HK-2 (cell line): ENCODE measurements around the gene RTL10.

Experiments used
- DNase-seq: peaks from one replicate; pipeline ENCODE4 v3.0.0-alpha.2; 2018; ENCODE audit not compliant: unreplicated experiment

RTL10 gene

DNA sequence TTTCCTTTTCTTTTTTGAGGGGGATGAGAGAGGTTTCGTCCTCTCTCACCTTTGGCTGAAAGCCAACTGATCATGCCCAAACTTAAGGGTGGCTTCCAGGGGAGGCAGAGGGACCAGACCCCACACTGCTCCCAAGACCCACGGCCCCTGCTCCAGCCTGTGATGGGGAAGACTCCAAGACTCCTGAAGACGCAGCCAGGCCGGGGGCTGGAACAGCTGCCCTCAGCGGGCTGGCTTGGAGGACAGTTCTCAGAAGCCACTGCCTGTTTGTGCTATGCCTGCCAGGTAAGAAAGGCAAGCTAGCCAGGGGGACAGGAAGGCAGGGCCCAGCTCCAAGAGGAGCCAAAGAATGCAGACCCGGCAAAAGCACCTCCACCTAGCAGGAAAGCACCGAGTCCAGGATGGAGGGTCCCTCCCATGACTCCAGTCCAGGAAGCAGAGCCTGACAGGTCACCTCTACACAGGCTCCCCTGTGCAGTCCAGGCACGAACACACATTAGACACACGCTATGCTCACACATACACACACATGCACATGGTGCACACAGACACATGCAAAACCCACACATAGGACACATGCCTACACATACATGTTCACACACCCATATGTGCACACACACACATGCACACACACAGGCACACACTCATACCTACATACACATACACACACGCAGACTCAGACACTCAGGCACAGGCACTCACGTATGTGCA lies 31.3 kb downstream of the RTL10 start:
- no peak for DNase-seq

GRCh38 chr22:19822301-19823117 lies 32.2 kb downstream of the RTL10 start:
- DNase-seq: no peak

- DNase-seq: no peak
Measured at GRCh38 chr22:19821523-19822300, 33.0 kb downstream of the RTL10 start.

GRCh38 chr22:19820880-19821522 lies 33.7 kb downstream of the RTL10 start:
- no peak for DNase-seq

DNA sequence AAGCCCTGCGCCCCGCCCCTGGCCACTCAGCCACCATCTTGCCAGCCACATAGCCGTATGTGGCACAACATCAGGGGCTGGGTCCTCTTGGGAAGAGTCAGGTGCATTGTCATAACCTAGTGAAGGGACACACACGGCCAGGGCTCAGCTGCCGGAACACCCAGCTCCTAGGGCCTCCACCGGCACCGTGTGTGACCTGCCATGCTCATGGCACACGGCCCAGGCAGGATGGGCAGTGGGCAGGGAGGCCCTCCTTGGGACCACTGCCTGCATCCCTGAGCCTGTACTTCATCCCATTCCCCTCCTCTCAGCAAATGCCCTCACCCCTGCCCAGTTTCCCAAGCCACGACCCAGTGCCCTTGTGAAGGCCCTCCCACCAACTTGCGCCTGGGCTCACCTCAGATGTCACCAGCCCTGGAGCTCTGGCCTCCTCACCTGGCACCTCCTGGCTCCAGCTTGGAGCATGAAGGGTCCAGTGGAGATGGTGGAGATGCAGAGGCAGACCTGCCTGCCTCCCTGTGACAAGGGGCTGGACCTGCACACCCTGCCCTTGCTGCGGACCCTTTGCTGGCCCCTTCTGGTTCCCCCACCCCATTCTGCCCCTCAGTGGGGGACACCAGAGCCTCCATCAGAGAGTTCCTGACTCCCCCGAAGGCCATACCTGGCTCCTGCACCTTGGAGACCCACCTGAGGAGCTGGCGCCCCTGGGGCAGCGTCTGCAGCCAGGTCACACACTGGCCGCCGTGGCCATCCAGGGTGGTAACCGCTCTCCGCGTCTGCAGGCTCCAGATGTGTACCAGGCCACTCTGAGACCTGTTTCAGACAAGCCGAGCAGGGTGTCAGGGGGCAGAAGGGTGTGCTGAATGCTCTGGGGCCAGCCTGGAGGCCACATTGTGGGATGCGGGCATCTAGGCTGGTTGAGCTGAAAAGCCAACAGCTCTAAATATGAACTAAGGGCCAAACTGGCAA lies 34.5 kb downstream of the RTL10 start:
- no peak for DNase-seq

DNA sequence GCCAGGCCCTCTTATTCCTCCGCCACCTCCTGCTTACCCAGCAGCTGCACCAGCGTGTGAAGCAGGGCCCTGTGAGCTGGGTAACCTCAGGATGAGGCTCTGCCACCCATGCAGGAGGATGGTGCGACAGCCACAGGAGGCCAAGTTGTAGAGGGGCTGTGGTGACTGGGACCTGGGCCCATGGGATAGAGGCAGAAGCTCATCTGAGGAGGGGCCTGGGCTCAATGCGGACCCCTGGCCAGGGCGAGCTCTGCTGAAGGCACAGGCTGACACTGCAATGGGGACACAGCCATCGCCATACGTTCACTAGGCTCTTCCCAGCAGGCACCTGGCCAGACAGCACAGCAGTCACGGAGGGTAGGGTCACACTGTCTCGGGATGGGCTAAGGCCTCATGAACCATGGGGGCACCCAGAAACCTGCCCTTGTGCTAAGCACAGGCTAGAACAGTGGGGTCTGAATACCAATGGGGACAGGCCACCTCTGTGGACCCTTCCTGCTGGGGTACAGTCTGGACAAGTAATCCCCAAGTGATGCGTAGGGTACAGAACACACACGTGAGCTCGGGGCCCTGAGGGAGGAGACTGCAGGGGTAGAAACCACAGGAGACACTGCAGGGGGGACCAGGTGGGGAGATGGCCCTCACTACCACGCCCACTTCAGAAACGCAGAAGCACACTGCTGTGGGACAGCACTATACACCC lies 35.3 kb downstream of the RTL10 start:
- no peak for DNase-seq

DNA sequence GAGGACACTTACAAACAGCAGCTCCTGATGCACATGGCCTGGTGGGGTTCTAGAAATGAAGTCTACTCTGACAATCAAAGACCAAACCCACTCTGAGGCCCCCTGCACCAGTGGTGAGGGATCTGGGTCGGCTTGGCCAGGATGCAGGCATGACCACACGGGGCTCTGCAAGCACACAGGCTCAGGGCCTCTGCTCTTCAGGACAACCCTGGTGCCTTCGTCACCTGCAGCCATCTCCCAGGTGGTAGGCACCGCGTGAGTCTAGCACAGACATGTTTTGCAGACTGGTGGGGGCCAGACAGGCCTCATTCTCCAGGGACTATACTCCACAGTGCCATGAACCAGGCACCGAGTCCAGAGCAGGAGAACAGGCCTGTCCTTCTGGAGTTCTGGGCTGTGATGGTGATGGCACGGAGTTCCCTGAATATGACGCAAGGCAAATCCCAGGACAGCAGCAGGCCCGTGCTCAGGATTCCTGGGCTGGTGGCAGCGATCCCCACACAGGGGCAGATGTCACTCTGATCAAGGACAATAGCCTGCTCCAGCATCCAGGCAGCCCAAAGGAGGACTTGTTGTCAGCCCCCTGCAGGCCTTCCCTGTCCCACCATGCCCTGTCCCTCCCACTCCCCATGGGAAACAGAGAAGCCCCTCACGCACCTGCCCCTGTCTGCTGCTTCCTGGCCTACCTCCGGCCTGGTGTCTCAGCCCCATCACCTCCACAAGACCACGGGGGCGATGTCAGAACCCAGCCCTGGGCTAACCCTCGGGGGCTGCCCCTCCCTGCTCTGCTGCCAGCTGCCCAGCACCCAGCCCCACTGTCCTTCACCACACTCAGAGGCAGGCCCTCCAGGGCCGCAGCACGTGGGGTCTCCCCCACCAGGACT lies 36.1 kb downstream of the RTL10 start:
- DNase-seq: no peak

- no peak for DNase-seq
Measured at GRCh38 chr22:19816372-19817119, 38.1 kb downstream of the RTL10 start.

GRCh38 chr22:19815823-19816290 lies 38.8 kb downstream of the RTL10 start:
- no peak for DNase-seq

- DNase-seq: no peak
Measured at GRCh38 chr22:19815093-19815822, 39.4 kb downstream of the RTL10 start.

GRCh38 chr22:19814428-19814827 lies 40.2 kb downstream of the RTL10 start:
- no peak for DNase-seq

DNA sequence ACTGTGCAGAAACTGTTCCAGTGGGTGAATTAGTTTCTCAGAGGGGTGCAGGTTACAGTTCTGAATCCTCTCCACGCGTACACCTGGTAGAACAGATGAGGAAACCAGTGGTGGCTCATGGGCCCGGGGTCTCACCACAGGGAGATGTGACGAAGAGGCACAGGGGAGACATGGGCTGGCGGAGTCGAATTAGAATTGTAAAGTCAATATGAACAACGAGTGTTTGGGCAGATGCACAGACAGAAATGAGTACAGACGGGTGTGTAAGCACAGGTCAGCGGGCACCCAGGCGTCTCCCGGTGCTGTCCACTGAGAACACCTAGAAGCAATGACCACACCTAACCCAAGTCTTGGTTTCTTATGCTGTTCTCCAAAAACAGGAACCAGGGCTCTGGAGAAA lies 41.8 kb downstream of the RTL10 start:
- no peak for DNase-seq

- DNase-seq: no peak
Measured at GRCh38 chr22:19811811-19812771, 42.6 kb downstream of the RTL10 start.

- DNase-seq: no peak
Measured at GRCh38 chr22:19811211-19811621, 43.5 kb downstream of the RTL10 start.

DNA sequence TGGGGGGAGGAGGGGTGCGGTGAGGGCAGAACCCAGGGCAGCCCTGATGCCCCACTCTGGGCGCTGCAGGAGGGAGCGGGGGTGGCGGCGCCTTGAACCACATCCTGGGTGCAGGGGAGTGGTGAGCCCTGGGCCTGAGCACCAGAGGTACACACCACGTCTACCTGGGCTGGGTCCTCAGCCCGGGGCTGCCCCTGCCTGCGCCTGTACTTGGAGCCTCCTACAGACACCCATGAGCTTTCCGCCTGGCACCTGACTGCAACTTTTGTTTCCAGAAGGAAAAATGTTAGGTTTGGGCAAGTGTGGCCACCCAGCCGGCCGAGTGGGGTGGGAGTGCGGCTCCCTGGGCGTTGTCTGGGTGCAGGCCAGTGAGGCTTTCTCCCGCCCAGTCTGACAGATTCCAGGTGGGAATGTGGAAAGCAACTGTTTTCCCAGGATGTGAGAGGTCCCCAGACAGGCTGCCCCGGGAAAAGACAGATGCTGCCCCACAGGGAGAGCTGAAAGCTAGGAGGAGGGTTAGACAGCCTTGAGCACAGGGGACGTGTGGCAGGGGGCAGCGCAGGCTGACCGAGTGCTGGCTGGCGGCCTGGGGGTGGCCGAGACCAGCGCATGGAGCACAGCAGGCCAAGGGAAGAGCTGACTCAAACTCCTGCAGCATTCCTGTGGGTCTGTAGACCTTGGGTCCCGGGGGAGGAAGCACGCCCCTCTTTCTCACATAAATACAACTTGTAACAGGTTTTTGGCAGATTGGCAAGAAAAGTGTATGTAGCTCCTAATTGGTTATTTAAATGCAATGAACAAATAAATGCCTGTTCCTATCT lies 44.1 kb downstream of the RTL10 start:
- no peak for DNase-seq

- DNase-seq: no peak
Measured at GRCh38 chr22:19809741-19810140, 44.9 kb downstream of the RTL10 start.
